ENCODE results near the gene NID2.

Gene NID2

DNA sequence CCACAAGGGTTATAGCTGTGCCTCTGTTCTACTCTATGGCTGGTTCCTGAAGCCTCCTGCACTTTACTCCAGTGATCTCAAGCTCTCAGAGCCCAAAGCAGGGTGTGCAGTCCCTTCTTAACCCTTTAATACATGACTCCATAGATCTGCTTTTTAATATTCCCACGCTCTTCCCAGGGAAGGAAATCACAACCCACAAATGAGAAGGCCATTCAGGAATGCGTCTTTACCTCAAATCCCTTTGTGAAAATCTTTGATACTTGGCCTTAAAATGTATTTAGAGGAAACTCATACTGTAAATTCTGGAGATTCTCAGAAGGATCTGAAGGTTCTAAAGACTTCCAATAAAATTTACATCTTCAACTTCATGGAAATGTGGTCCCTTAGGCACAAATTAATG is 17.0 kb downstream of the NID2 start:
- no peak for DNase-seq

- DNase-seq: no peak
These were observed 17.6 kb downstream of the NID2 start for GRCh38 chr14:52051251-52051650.

- DNase-seq: no peak
These were observed 18.9 kb downstream of the NID2 start for GRCh38 chr14:52049721-52050588.

DNA sequence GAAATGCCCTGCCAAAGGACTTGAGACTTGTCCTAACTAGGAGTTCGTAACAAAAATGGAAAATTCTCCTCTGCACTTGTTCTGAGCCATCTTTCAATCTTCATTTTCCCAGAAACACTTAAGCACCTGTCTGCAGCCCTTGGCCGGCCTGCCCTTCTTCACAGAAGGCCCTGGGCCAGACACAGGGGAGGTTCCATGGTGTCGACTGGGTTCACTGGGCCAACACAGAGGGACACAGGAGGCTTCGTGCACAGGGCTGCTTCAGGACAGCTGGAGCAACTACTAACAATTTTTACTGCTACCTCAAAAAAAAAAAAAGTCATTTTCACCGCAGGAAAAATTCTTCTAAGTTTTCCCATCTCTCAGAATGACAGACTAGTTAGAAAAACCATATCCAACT is 19.6 kb downstream of the NID2 start:
- DNase-seq: no peak

- DNase-seq: no peak
These were observed 20.1 kb downstream of the NID2 start for GRCh38 chr14:52048641-52049204.

GRCh38 chr14:52048116-52048515 is 20.7 kb downstream of the NID2 start:
- DNase-seq: no peak

GRCh38 chr14:52046376-52046917 is 22.4 kb downstream of the NID2 start:
- no peak for DNase-seq

- no peak for DNase-seq
These were observed 23.9 kb downstream of the NID2 start for GRCh38 chr14:52044791-52045522.

GRCh38 chr14:52043690-52044089 is 25.2 kb downstream of the NID2 start:
- DNase-seq: peak in 1 of 2 experiments; percentile 6

DNA sequence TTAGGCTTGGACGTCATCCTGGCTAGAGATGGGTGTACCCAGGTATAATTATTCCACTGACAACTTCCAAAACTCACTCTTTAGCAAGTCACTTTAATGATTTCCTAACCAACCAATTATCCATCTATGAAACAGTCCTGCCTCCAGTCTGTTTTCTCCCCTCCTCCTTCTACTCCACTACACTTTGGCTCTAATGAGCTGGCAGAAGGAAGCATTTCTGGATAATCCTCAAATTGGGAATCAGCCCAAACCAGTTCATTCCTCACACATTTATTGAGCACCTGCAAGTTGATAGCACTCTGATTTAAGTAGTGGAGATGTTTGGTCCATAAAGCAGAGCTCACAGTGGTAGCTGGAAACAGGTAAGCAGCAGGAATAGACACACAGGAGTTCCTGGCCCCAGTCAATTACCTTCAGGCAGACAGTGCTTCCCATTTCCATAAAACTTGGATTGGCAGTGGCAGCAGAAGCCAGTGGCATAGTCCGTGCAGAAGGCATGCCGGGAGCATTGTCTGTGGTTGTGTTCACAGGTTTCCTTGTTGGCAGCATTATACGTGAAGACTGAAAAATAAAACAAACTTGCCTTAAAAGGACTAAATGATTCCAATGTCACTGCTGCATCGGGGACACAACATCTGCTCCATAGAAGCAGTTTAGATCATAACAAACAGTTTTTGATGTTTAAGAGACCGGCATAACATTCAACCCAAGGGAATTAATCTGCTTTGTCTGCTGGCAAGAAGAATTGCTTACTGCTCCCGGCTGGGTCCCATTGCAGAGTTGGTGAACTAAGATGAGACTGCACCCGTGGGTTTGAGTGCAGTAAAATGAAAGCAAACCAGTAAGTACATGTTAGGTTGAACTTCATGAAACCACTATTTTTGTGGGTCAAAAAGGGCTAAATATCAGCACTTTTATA is 26.2 kb downstream of the NID2 start:
- DNase-seq: no peak

DNA sequence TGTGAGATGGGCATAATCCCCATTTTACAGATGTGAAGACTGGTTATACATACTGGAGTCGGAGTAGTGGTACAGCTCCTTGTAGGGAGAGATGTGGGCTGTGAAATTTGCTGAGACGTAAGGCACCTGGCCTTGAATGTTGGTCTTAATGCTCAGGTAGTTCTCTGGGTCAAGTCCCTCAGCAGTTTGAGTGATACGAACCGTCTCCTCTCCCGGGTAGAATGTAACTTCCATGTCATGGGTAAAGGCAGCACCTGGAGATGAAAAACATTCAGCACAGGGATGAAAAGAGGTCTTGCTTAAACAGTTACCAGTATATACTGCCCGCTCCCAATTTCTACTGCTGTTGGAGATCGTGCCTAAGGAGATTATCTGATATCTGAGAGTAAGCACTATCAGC is 28.3 kb downstream of the NID2 start:
- no peak for DNase-seq

DNA sequence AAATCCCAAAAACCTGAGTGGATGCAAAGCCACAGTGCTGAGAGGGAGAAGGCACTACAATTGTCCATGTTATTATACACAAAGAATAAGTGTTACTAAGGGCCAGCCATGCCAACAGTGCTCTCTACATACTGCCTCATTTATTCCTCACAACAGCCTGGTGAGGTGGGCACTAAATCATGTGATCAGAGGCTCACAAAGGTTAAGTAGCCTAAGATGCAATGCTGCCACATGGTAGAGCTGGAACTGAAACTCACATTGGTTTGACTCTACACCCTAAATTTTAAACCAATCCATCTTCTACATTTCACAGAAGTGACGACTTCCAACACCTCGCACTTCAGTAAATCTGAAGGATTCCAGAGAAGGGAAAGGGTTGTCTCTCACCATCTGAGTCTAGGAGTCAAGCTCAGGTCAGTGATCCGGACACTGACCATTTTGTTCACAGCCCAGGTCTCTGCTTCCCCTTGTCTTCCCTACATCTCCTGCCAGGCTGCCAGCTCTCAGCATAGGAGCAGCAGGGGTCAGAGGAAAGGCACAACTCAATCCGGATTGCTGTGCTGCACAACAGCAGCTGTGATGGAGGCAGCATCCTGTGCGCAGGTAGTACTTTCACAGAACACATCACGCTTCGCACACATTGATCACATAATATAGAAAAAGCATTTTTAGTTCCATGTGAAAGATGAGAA is 29.6 kb downstream of the NID2 start:
- DNase-seq: no peak

DNA sequence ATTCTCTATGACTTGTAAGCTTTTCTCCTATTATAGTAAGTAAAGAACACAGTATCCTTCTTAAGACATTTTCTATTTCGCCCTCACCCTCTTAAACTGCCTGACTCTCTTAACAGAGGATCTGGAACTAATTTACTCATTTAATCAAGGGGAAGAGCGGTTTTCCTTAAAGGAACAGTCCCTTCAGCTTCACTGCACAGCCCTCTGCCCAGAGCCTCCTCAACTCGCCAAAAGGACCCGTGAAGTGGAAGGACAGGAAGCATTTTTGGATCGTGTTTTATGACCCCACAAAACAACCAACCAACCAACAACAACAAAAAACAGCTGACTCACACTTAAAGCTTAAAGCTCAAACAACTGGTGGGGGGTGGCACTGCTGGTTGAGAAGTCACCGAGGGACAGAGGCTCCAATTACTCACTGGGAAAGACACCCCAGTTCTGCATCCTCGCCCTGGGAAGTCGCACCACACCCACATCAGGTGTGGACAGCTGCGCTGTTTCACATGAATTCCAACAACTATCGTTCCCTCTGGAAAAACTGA is 35.7 kb downstream of the NID2 start:
- DNase-seq: no peak

- no peak for DNase-seq
These were observed 36.6 kb downstream of the NID2 start for GRCh38 chr14:52032204-52032801.

DNA sequence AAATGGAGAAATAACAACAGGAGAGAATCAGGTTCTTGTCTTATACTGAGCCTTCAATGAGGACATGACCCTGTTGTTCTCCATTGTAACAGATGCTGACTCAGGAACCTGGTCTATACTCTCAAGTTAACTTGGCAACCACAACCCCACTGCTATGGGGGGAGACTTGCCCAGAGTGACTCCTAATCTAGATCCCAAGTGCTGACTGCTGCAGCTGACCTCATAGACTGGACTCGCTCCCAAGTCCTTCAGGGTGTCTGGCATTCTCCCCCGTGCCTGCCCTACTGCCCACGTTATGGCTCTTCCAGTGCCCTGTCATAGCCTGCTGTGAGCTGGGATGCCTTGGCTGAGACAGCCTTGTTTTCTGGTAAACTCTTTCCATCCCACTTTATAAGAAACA is 37.1 kb downstream of the NID2 start:
- DNase-seq: no peak

GRCh38 chr14:52029881-52030280 is 39.0 kb downstream of the NID2 start:
- no peak for DNase-seq

DNA sequence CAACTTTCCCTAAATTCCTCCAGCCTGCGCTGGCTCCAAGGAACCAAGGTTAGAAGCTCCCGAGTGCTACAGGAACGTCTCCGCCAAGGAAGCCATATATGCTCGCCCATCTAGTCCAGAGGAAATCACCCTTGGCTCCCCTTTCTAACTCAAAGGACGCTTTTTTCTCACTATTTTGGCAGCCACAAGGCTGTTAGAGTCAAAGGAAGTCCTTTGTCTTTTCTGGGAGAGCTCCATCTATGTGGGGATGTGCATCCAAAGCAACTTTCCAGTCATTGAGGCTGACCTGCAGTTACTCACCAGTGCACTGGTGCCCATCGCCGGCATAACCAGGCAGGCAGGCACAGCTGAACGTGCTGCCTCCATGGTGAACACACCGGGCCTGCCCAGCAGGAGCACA is 42.0 kb downstream of the NID2 start:
- DNase-seq: no peak

DNA sequence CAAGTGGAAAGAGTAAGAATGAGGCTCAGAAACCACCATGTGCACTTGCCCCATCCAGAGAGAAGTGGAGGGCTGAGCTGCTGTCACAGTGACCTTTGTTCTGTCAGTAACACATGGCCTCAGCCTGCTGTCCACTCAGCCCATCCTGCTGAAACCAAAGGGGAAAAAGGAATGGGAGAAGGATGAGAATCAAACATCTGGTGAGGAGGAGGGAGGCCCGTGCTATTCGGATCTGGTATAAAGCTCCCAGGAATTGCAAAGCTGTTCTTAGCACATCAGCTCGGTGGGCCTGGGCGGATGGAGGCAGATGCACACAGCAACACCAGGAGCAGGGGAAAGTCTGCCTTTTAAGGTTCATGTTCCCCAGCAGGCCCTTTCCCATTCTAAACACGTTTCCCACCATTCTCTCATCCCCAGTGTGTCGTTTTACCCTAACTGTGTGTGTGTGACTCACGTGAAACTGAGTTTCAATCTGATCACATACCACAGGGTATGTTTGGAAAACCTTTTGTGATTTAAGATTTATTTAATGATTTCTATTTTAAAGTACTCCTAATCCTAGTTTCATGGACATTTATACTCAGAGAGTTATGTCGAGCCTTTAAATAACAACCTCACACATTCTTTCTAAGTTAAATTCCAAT is 42.7 kb downstream of the NID2 start:
- DNase-seq: no peak

- no peak for DNase-seq
These were observed 43.5 kb downstream of the NID2 start for GRCh38 chr14:52025310-52025709.

- DNase-seq: no peak
These were observed 45.3 kb downstream of the NID2 start for GRCh38 chr14:52023518-52023917.
